HG03442 (cell line): ENCODE results near the gene DCST1.

Experiments
- ATAC-seq: cut with Tn5 transposase; IDR thresholded peaks from one replicate; pipeline ENCODE4 v1.9.1; 2021; ENCODE audit warnings: mild to moderate bottlenecking, moderate library complexity; ENCODE audit not compliant: unreplicated experiment

The DCST1 gene

GRCh38 chr1:155000726-155001424 is 32.7 kb upstream of the DCST1 start:
- peak; percentile 35 for ATAC-seq

- no peak for ATAC-seq
These were observed 32.3 kb upstream of the DCST1 start for GRCh38 chr1:155001425-155001674.

- ATAC-seq = peak; percentile 46
These were observed 31.8 kb upstream of the DCST1 start for GRCh38 chr1:155001675-155002463.

- ATAC-seq = no peak
These were observed 31.0 kb upstream of the DCST1 start, which contains the start of gene ZBTB7B for GRCh38 chr1:155002464-155003226. Gene ZBTB7B, plus strand, starts transcription at chr1:155002802. Its CDS starts 11,859 bp downstream, at chr1:155014661.

GRCh38 chr1:155003227-155003765 is 30.3 kb upstream of the DCST1 start:
- ATAC-seq = no peak

GRCh38 chr1:155003766-155004351 is 29.8 kb upstream of the DCST1 start:
- no peak for ATAC-seq

GRCh38 chr1:155004352-155005075 is 29.1 kb upstream of the DCST1 start:
- no peak for ATAC-seq

GRCh38 chr1:155005076-155006011 is 28.3 kb upstream of the DCST1 start:
- no peak for ATAC-seq

GRCh38 chr1:155006601-155007101 is 27.0 kb upstream of the DCST1 start:
- ATAC-seq = no peak

GRCh38 chr1:155007251-155007828 is 26.3 kb upstream of the DCST1 start:
- no peak for ATAC-seq

- ATAC-seq = no peak
These were observed 25.3 kb upstream of the DCST1 start for GRCh38 chr1:155008015-155008941.

- no peak for ATAC-seq
These were observed 24.4 kb upstream of the DCST1 start for GRCh38 chr1:155009221-155009711.

- ATAC-seq = no peak
These were observed 23.9 kb upstream of the DCST1 start for GRCh38 chr1:155009742-155010141.

- ATAC-seq = no peak
These were observed 23.3 kb upstream of the DCST1 start for GRCh38 chr1:155010211-155010918.

- ATAC-seq = no peak
These were observed 22.6 kb upstream of the DCST1 start for GRCh38 chr1:155011004-155011416.

GRCh38 chr1:155011437-155012025 is 22.1 kb upstream of the DCST1 start:
- ATAC-seq = no peak
